ENCODE data around the gene KCNMA1.

The KCNMA1 gene

GRCh38 chr10:77162697-77163096, 474.9 kb downstream of the KCNMA1 start:
- no peak overlapping the region for H3K4me3 ChIP-seq (ENCODE audit: low read length)
- no peak for DNase-seq (ENCODE audit: low read depth, low spot score)

GRCh38 chr10:77160679-77161078, 476.9 kb downstream of the KCNMA1 start:
- no peak overlapping the region for H3K4me3 ChIP-seq (ENCODE audit: low read length)
- no peak for DNase-seq (ENCODE audit: low read depth, low spot score)

GRCh38 chr10:77159538-77160110, 478.0 kb downstream of the KCNMA1 start:
- H3K4me3 ChIP-seq (ENCODE audit: low read length) = no peak overlapping the region
- DNase-seq (ENCODE audit: low read depth, low spot score) = no peak

GRCh38 chr10:77158666-77159065, 478.9 kb downstream of the KCNMA1 start:
- no peak overlapping the region for H3K4me3 ChIP-seq (ENCODE audit: low read length)
- no peak for DNase-seq (ENCODE audit: low read depth, low spot score)

- no peak overlapping the region for H3K4me3 ChIP-seq (ENCODE audit: low read length)
Measured at GRCh38 chr10:77157248-77158019, 480.2 kb downstream of the KCNMA1 start.

GRCh38 chr10:77156406-77156879, 481.2 kb downstream of the KCNMA1 start:
- no peak for DNase-seq (ENCODE audit: low read depth, low spot score)
- H3K4me3 ChIP-seq (ENCODE audit: low read length) = no peak overlapping the region

More at GRCh38 chr10:77157248-77158019, 480.2 kb downstream of the KCNMA1 start:
- DNase-seq (ENCODE audit: low read depth, low spot score) = no peak

GRCh38 chr10:77152256-77152655, 485.4 kb downstream of the KCNMA1 start:
- H3K4me3 ChIP-seq (ENCODE audit: low read length) = no peak overlapping the region
- no peak for DNase-seq (ENCODE audit: low read depth, low spot score)

GRCh38 chr10:77151408-77151807, 486.2 kb downstream of the KCNMA1 start:
- no peak overlapping the region for H3K4me3 ChIP-seq (ENCODE audit: low read length)
- DNase-seq (ENCODE audit: low read depth, low spot score) = no peak

GRCh38 chr10:77149706-77150105, 487.9 kb downstream of the KCNMA1 start:
- DNase-seq (ENCODE audit: low read depth, low spot score) = no peak
- H3K4me3 ChIP-seq (ENCODE audit: low read length) = no peak overlapping the region

GRCh38 chr10:77149001-77149400, 488.6 kb downstream of the KCNMA1 start:
- no peak for DNase-seq (ENCODE audit: low read depth, low spot score)
- no peak overlapping the region for H3K4me3 ChIP-seq (ENCODE audit: low read length)

GRCh38 chr10:77147871-77148270, 489.7 kb downstream of the KCNMA1 start:
- DNase-seq (ENCODE audit: low read depth, low spot score) = no peak
- no peak overlapping the region for H3K4me3 ChIP-seq (ENCODE audit: low read length)

- H3K4me3 ChIP-seq (ENCODE audit: low read length) = no peak overlapping the region
- DNase-seq (ENCODE audit: low read depth, low spot score) = no peak
Measured at GRCh38 chr10:77146712-77147336, 490.8 kb downstream of the KCNMA1 start.

- DNase-seq (ENCODE audit: low read depth, low spot score) = no peak
- no peak overlapping the region for H3K4me3 ChIP-seq (ENCODE audit: low read length)
Measured at GRCh38 chr10:77144656-77145055, 493.0 kb downstream of the KCNMA1 start.

- no peak overlapping the region for H3K4me3 ChIP-seq (ENCODE audit: low read length)
- no peak for DNase-seq (ENCODE audit: low read depth, low spot score)
Measured at GRCh38 chr10:77139252-77140160, 498.1 kb downstream of the KCNMA1 start.

GRCh38 chr10:77138541-77138940, 499.1 kb downstream of the KCNMA1 start:
- H3K4me3 ChIP-seq (ENCODE audit: low read length) = no peak overlapping the region
- DNase-seq (ENCODE audit: low read depth, low spot score) = no peak

GRCh38 chr10:77135555-77135954, 502.1 kb downstream of the KCNMA1 start:
- DNase-seq (ENCODE audit: low read depth, low spot score) = no peak

GRCh38 chr10:77131214-77131613, 506.4 kb downstream of the KCNMA1 start:
- DNase-seq (ENCODE audit: low read depth, low spot score) = no peak
- no peak overlapping the region for H3K4me3 ChIP-seq (ENCODE audit: low read length)

More at GRCh38 chr10:77135555-77135954, 502.1 kb downstream of the KCNMA1 start:
- H3K4me3 ChIP-seq (ENCODE audit: low read length) = no peak overlapping the region

- no peak for DNase-seq (ENCODE audit: low read depth, low spot score)
- no peak overlapping the region for H3K4me3 ChIP-seq (ENCODE audit: low read length)
Measured at GRCh38 chr10:77127243-77127642, 510.4 kb downstream of the KCNMA1 start.

- DNase-seq (ENCODE audit: low read depth, low spot score) = no peak
- H3K4me3 ChIP-seq (ENCODE audit: low read length) = no peak overlapping the region
Measured at GRCh38 chr10:77125231-77125630, 512.4 kb downstream of the KCNMA1 start.

All from Jurkat, Clone E6-1 (cell line).